HepG2 (cell line): ENCODE results near the gene MAP2K5. TPM values are rescaled to one million over a fixed set of nuclear protein-coding genes. Genes with fewer than 3 reads are reported as not detected.

Source experiments
- ATAC-seq: fragments of 200-7000 bp; cut with Tn5 transposase; 3 replicates; pipeline ENCODE4 v1.9.1; 2020; ENCODE audit warnings: mild to moderate bottlenecking, moderate library complexity
- BruUV-seq: library from RNA; stranded (reverse); fragments of 400-500 nt; replicated peaks from 2 replicates; lab custom pipeline; 2021; lab: Mats Ljungman, UMichigan
- CTCF ChIA-PET: fragments of 300-600 bp; formaldehyde crosslinking; extraction: SDS; loops from one replicate; lab custom pipeline; 2021; ENCODE audit warnings: low total read pairs, inconsistent platforms, low intra/inter-chr PET ratio; lab: Yijun Ruan, JAX
- POLR2A ChIA-PET: fragments of 350-600 bp; sonication (Branson Sonifier 250); formaldehyde crosslinking; loops from one replicate; lab custom pipeline; 2020; ENCODE audit warnings: antibody characterized with exemption, inconsistent platforms; lab: Yijun Ruan, JAX
- DNase-seq: peaks from one replicate; pipeline ENCODE4 v3.0.0-alpha.2; 2015; ENCODE audit warnings: low spot score
- FAIRE-seq: peaks from 3 replicates; lab custom pipeline; 2011; peaks lifted over from hg19 to GRCh38; lab: Jason Lieb, UNC
- H2AFZ ChIP-seq: one replicate; pipeline ENCODE4 v1.6.1; 2011; ENCODE audit warnings: low read length, inconsistent platforms
- H3K27ac ChIP-seq: fragments of 300-600 bp; 3 replicates; pipeline ENCODE4 v1.8.0; 2011; ENCODE audit warnings: mixed run types, mild to moderate bottlenecking, mixed read lengths, low read length, inconsistent platforms; ENCODE audit not compliant: insufficient read depth; ENCODE audit errors: extremely low read length
- H3K27me3 ChIP-seq, 2 experiments: fragments of 200-600 bp in 1 of 2; 2 replicates in 1 of 2; 3 replicates in 1 of 2; pipeline versions ENCODE4 v1.6.0 to v1.8.0; 2011; ENCODE audit warnings: low read length in 2 of 2, mild to moderate bottlenecking in 2 of 2, moderate library complexity in 2 of 2, inconsistent platforms in 1 of 2; ENCODE audit not compliant: insufficient read depth in 2 of 2, control insufficient read depth in 1 of 2
- H3K36me3 ChIP-seq, 2 experiments: fragments of 200-600 bp in 1 of 2; replicated peaks in 1 of 2; 2 replicates in 1 of 2; 3 replicates in 1 of 2; pipeline versions ENCODE4 v1.5.1 to v1.8.0; 2011; ENCODE audit warnings: low read length in 2 of 2, inconsistent platforms in 1 of 2; ENCODE audit not compliant: insufficient read depth in 2 of 2, control insufficient read depth in 1 of 2
- H3K4me1 ChIP-seq: 2 replicates; pipeline ENCODE4 v1.5.1; 2012; ENCODE audit warnings: low read length, inconsistent platforms; ENCODE audit not compliant: insufficient read depth
- H3K4me2 ChIP-seq: 2 replicates; pipeline ENCODE4 v1.6.0; 2011; ENCODE audit warnings: low read depth, low read length, inconsistent platforms
- H3K4me3 ChIP-seq, 3 experiments: fragments of 200-600 bp in 1 of 3; sonication (generic), shearing (Covaris generic) in 1 of 3; replicated peaks in 1 of 3; 2 replicates each; pipeline ENCODE4 v1.5.1; 2011 to 2016; ENCODE audit warnings: low read length in 3 of 3, inconsistent platforms in 2 of 3, low read depth in 2 of 3, mild to moderate bottlenecking in 2 of 3, control low read depth in 1 of 3, mixed read lengths in 1 of 3; ENCODE audit not compliant: insufficient read depth in 1 of 3
- H3K79me2 ChIP-seq: one replicate; pipeline ENCODE4 v1.6.1; 2011; ENCODE audit warnings: low read length, inconsistent platforms; ENCODE audit not compliant: insufficient read depth
- H3K9ac ChIP-seq: 2 replicates; pipeline ENCODE4 v1.6.0; 2011; ENCODE audit warnings: mild to moderate bottlenecking, low read depth, low read length, inconsistent platforms; ENCODE audit not compliant: insufficient read depth
- H3K9me3 ChIP-seq: 2 replicates; pipeline ENCODE4 v1.5.1; 2012; ENCODE audit warnings: mild to moderate bottlenecking, low read length
- H4K20me1 ChIP-seq: 2 replicates; pipeline ENCODE4 v1.6.0; 2011; ENCODE audit warnings: inconsistent platforms, mild to moderate bottlenecking, low read length, moderate library complexity; ENCODE audit not compliant: insufficient read depth
- AGO1 ChIP-seq: fragments of 200-400 bp; formaldehyde crosslinking; IDR thresholded peaks from 2 replicates; pipeline ENCODE4 v1.6.1; 2017; ENCODE audit warnings: mild to moderate bottlenecking, low read depth, low read length, moderate library complexity; ENCODE audit not compliant: poor library complexity, severe bottlenecking
- ARID2 ChIP-seq: sonication (generic); formaldehyde crosslinking; IDR thresholded peaks from 2 replicates; pipeline ENCODE4 v1.8.1; 2022; ENCODE audit warnings: mild to moderate bottlenecking, missing genetic modification reagents, borderline replicate concordance
- E2F1 ChIP-seq: sonication (generic); formaldehyde crosslinking; IDR thresholded peaks from 2 replicates; pipeline ENCODE4 v1.5.0; 2020; ENCODE audit warnings: missing genetic modification reagents
- HNF1B ChIP-seq: sonication (generic); formaldehyde crosslinking; IDR thresholded peaks from 2 replicates; pipeline ENCODE4 v1.5.1; 2020; ENCODE audit warnings: mild to moderate bottlenecking, moderate library complexity, missing genetic modification reagents
- HNF4A ChIP-seq: sonication (generic); formaldehyde crosslinking; IDR thresholded peaks from 2 replicates; pipeline ENCODE4 v1.4.0; 2020; ENCODE audit warnings: missing genetic modification reagents
- ZBTB3 ChIP-seq: sonication (generic); formaldehyde crosslinking; IDR thresholded peaks from 2 replicates; pipeline ENCODE4 v1.4.0; 2020; ENCODE audit warnings: low read depth, mild to moderate bottlenecking, moderate library complexity, missing genetic modification reagents, borderline replicate concordance
- ZFAT ChIP-seq: sonication (generic); formaldehyde crosslinking; conservative IDR thresholded peaks from 2 replicates; pipeline ENCODE4 v1.8.1; 2023; ENCODE audit warnings: missing genetic modification reagents, inconsistent platforms
- ZFP1 ChIP-seq: IDR thresholded peaks from 2 replicates; pipeline ENCODE4 v1.6.1; 2016
- ZNF407 ChIP-seq: sonication (generic); formaldehyde crosslinking; IDR thresholded peaks from one replicate; pipeline ENCODE4 v1.5.1; 2020; ENCODE audit warnings: mild to moderate bottlenecking, missing genetic modification reagents; ENCODE audit errors: not compliant biosample characterization
- ZNF512B ChIP-seq: sonication (generic); formaldehyde crosslinking; IDR thresholded peaks from 2 replicates; pipeline ENCODE4 v1.5.1; 2020; ENCODE audit warnings: missing genetic modification reagents, mild to moderate bottlenecking, borderline replicate concordance
- ZNF879 ChIP-seq: sonication (generic); formaldehyde crosslinking; IDR thresholded peaks from 2 replicates; pipeline ENCODE4 v1.8.1; 2023; ENCODE audit warnings: missing genetic modification reagents
- WGBS: methylation state at CpG from one replicate; pipeline ENCODE4 v1.1.6; 2017; ENCODE audit warnings: low lambda C conversion rate; 5-methylcytosine and 5-hydroxymethylcytosine counted together
- in situ Hi-C: cut with HindIII; loops from 2 replicates; pipeline ENCODE4 v1.10.0; 2017; ENCODE audit warnings: low pct_unique_long_range_greater_than_20kb; ENCODE audit not compliant: extremely low pct_ligation_motif_present
- intact Hi-C: fragments of 100-400 bp; cut with micrococcal nuclease; formaldehyde crosslinking; loops from one replicate; pipeline ENCODE4 v1.10.0; 2022; ENCODE audit not compliant: unreplicated experiment
- polyA plus RNA-seq, 8 experiments: library from polyadenylated mRNA; depleted of rRNA in 3 of 8; stranded (reverse) in 7 of 8; unstranded in 1 of 8; fragments of >200 nt; fragmentation: Illumina TruSeq in 4 of 8; extraction: Trizol in 4 of 8; gene quantifications; 2 replicates each; pipeline versions ENCODE4 v1.2.1 to v1.2.3, GENCODE V29; 2011 to 2016; ENCODE audit warnings: low read depth in 4 of 8, missing spikeins in 1 of 8, mixed read lengths in 1 of 8; ENCODE audit not compliant: insufficient read depth in 1 of 8
- total RNA-seq, 5 experiments: library from RNA; depleted of rRNA; stranded (reverse); fragments of >200 nt; fragmentation: Illumina TruSeq; extraction: Trizol; gene quantifications; 2 replicates each; pipeline ENCODE4 v1.2.3, GENCODE V29; 2016; ENCODE audit warnings: low read depth in 1 of 5

The MAP2K5 gene
- total and polyA plus RNA-seq, 2 of the 13 experiments (the other 11 are each of a cell fraction or from before 2014, with no cell fraction given): 4.0 to 4.3 TPM

- Histone ChIP-seq H4K20me1 (no peaks in the 10 kb centered on the region), H3K4me3 (no peak overlapping the region), H3K79me2 (no peaks in the 10 kb centered on the region), H3K27ac (no peak overlapping the region), H3K36me3 (peaks cover 2 to 11% of the 10 kb centered on the region in 2 experiments; a peak in 3 of 5 replicates), H3K9me3 (no peaks in the 10 kb centered on the region), H3K4me1 (peaks cover 8% of the 10 kb centered on the region; the same call in 1 of the 2 replicates), H2AFZ (no peak overlapping the region), H3K27me3 (no peaks in the 10 kb centered on the region), H3K9ac (no peak overlapping the region), H3K4me2 (no peak overlapping the region)
- intact Hi-C loops: no loop called here
- DNase-seq (no peak), FAIRE-seq (no peak), ATAC-seq (no peak)
- 95% methylated on average over 4 of the region's 4 CpGs for WGBS
- CTCF ChIA-PET: no interaction called here
- no TSS peak for BruUV-seq
- in situ Hi-C loops: no loop called here
- POLR2A ChIA-PET: no interaction called here
- TF ChIP-seq E2F1 (CRISPR knock-in tag) (no peak), ZFAT (CRISPR knock-in tag) (no peak), ZNF512B (CRISPR knock-in tag) (no peak), ZBTB3 (CRISPR knock-in tag) (no peak), HNF1B (CRISPR knock-in tag) (no peak), ZNF407 (no peak), ZNF879 (no peak), ZFP1 (CRISPR knock-in tag) (no peak), ARID2 (CRISPR knock-in tag) (no peak), AGO1 (no peak), HNF4A (no peak)
These were observed 12.1 kb downstream of the MAP2K5 start for GRCh38 chr15:67554580-67554979.
